PC-3 (cell line): ENCODE measurements around the gene AIM2.

Experiments
- CTCF ChIP-seq: fragments of 300-600 bp; sonication (generic); conservative IDR thresholded peaks from 2 replicates; pipeline ENCODE4 v1.5.1; 2017; ENCODE audit warnings: antibody characterized with exemption, low read depth, mild to moderate bottlenecking, low read length
- EZH2 ChIP-seq: fragments of 300-600 bp; sonication (generic); IDR thresholded peaks from one replicate; pipeline ENCODE4 v1.6.1; 2017; ENCODE audit warnings: antibody characterized with exemption, mild to moderate bottlenecking, low read length; ENCODE audit not compliant: unreplicated experiment
- EZH2phosphoT487 ChIP-seq: fragments of 300-600 bp; sonication (generic); IDR thresholded peaks from 2 replicates; pipeline ENCODE4 v1.6.1; 2018; ENCODE audit warnings: mild to moderate bottlenecking, antibody characterized with exemption, low read length, borderline replicate concordance

- TF ChIP-seq CTCF (no peak), EZH2 (no peak), EZH2phosphoT487 (no peak)
Observed at GRCh38 chr1:159083013-159083412, 6.4 kb upstream of the AIM2 start.
